GM19025 (cell line): ENCODE measurements around the gene DUSP14.

Experiments
- ATAC-seq: cut with Tn5 transposase; IDR thresholded peaks from one replicate; pipeline ENCODE4 v1.9.1; 2021; ENCODE audit warnings: mild to moderate bottlenecking, low read depth, moderate library complexity; ENCODE audit not compliant: unreplicated experiment

DUSP14 gene

GRCh38 chr17:37512442-37513068 is 22.9 kb downstream of the DUSP14 start:
- ATAC-seq = no peak

DNA sequence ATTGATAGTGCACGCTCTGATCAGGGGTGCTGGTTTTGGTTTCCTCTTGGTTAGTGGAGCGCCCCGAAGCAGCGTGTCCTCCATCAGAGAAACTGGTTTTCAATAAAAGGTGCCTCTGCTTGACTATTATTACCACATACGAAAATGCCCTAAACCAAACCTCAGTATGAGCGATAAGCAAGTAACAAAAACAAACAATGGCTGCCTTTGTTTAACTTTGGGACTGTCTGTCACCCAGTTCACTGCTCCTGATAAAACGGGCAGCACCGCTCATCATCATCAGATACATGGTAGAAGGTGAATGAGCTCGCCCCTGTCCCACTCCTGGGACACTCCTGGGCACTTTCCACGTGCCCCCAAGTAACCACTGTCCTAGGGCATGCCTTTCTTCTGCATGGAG is 24.0 kb downstream of the DUSP14 start:
- no peak for ATAC-seq

DNA sequence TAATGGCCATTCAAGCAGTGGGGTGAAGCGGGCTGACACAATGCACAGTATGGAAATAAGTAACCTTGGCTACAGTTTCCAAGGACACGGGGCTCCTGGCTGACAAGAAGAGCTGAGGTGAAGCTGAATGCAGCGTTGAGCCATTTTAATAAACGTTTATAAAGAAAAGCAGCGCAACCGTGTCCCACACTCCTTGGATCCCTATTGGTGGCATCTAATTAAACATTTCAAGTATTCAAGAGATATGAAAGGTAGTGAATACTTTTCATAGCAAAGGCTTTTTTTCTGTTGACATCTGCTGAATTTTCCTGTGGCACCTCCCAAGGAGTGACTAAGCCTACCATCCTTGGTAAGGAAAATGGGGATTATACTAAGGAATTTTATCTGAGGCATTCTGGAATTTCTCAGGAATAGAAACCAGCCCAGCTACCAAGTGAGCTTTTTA is 26.5 kb downstream of the DUSP14 start:
- no peak for ATAC-seq

DNA sequence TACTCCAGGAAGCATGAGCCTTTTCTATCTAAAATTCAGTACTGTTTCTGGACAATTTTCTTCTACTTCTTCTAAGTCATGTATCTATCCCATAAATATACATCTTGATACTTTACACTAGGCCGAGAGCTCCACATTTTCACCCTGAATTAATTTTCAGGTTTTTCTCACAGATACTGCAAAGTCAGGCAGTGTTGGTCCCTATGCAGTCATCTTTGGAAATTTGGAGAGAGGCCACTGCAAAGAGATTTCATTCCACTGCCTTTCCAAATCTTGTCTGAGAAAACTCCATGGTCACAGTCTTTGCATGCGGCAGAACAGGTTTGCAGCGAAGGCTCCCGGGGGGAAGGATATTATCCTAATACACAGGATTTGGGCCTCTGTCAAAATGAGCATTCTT is 28.2 kb downstream of the DUSP14 start:
- no peak for ATAC-seq

- ATAC-seq = no peak
Observed at GRCh38 chr17:37518826-37519225, 29.1 kb downstream of the DUSP14 start.

GRCh38 chr17:37519251-37519985 is 29.7 kb downstream of the DUSP14 start:
- ATAC-seq = no peak

GRCh38 chr17:37520174-37520573 is 30.5 kb downstream of the DUSP14 start:
- no peak for ATAC-seq

DNA sequence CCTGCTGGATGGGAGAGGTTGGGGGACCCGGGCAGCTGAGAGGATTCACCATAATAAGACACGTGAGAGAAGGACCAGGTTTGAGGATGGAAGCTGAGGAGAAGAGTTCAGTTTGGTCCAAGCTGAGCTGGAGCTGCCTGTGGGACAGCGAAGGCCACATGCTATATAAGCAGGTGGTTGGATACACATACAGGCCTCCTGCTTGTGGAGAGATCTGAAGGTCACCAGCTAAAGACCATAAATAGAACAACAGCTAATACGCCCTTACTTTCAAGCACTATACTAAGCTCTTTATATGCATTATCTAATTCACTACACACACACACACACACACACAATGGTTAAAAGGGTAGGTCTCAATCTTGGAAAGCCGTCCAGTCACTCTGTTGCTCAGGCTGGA is 32.1 kb downstream of the DUSP14 start:
- ATAC-seq = no peak

DNA sequence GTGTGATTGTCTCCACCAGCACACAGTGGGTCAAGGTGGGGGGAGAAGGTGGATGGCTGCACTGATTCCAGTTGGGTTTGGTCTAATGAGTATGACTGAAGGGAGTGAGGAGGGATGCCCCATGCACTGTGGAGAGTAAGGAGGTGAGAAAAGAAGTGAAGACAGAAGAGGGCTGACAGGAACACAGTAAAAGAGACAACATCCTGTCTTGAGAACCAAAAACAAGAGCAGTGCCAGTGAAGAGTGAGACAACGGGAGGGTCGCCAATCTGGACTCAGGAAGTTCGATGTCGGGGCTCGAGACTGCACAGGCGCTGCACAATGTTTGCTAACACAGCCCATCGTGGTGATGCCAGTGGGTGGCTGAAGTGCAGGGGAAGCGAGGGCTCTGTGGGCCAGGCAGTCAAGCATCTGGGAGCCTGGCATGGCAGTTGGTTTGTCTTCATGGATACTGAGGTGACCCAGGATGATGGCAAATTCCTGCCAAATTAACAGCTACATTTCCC is 34.1 kb downstream of the DUSP14 start:
- no peak for ATAC-seq

DNA sequence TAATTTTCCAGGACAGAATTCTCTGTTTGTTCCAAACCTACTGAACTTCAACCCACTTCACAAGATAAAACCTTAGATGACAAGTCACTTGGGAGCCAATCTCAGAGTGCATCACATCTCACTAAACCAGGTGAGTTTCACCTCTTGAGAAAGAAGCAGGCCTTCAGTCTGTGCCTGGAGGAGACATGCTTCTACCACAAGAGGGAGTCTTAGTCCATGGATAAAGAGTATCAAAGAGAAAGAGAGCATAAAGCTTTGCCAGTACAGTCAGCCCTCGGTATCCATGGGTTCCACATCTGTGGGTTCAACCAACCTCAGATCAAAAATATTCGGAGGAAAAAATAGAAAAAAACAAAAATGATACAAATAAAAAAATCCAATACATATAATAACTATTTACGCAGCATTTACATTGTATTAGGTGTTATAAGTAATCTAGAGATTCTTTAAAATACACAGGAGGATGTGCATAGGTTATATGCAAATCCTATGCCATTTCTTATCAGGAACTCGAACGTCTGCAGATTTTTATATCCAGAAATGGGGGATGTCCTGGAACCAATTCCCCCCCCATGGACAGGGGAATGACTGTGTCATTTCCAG is 37.7 kb downstream of the DUSP14 start:
- ATAC-seq = no peak

DNA sequence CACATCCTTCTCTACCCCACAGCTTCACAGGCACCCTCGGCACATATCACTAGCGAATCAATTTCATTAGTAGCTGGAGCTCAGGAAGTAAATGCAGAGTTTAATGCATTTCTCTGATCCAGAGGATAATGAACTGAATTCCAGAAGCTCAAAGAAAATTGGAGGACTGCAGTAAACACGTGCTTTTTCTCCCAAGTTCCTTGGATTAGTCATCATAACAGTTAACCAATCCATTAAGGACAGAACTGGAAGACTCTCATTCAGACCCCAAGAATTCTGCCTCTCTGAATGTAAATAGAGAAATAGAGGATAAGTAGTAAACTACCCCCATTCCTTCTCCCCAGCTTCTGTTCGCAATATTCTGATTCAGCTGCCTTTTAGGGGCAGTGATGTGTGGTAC is 40.7 kb downstream of the DUSP14 start:
- ATAC-seq = no peak

- ATAC-seq = no peak
Observed at GRCh38 chr17:37532756-37533155, 43.1 kb downstream of the DUSP14 start.

- ATAC-seq = no peak
Observed at GRCh38 chr17:37535906-37536305, 46.2 kb downstream of the DUSP14 start.

DNA sequence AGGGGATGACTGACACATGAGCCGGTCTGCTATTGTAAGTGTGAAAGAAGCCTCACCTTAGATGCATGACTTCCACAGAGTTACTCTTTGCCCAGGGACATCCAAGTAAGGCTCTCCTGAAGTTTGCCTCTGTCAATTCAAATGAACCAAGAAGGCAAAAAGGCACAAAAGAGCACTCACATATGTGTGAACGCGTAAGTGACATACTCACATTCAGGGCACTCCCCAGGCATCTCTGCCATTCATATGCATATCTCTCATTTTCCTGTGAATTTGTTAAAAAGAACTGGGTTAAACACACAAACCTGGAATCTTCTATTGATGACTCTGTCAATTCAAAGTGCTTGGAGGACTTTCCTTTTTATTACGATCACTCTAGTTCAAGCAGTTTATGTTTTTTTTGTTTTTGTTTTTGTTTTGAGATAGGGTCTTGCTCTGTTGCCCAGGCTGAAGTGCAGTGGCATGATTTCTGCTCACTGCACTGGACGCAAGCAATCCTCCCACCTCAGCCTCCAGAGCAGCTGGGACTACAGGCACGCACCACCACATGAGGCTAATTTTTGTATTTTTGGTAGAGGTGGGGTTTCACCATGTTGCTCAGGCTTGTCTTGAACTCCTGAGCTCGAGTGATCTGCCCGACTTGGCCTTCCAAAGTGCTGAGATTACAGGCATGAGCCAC is 49.4 kb downstream of the DUSP14 start:
- no peak for ATAC-seq

DNA sequence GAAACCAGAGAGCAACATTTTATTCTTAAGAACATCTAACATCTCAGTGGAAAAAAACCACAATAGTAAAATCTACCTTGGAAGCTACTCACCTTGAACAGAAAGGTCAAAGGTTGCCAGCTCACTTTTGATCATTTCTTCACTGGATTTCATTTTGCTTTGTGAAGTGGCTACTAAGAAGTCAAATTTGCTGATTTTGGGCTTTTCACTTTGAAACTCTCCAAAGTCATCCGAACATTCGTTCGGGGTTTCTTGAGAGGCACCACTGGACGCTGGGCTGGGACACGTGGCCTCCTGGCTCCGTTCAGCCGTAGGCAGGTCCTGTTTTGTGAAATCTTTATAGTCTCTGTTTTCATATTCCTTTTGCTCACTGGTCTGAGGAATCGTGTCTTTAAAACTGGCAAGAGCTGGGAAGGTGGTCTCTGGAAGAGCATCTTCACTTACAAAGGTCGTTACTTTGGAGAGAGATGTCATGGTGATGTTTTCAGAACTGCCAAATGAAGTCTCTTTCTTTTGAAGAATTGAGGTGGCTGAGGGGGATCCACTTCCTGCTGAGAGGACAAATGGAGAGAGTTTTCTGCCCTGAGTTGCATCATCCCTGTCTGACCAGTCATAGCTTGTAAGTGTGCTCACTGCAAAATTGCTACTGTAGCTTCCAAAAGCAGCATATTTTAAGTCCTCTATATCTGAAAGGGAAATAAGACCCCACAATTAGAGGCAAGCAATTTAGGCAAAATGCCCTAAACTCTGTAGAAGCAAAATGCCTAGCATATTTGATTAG is 52.4 kb downstream of the DUSP14 start:
- ATAC-seq = no peak

GRCh38 chr17:37543637-37544052 is 54.0 kb downstream of the DUSP14 start:
- no peak for ATAC-seq

DNA sequence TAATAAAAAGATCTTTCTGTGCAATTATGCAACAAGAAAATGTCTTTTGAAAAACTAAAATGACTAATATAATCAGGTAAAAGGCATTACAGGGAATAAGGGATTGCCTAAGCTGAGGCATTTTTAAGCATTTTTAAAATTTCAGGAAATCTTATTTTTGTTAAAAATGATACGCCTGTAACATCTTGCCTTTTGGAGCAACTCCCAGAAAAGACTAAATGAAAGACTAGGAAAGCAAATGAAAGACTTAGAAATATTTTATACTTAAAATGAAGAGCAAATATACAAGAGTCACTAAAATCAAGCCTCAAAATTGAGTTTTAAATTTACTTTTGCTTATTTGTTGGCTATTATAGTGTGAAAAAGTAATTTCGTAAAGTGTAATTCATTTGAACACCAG is 55.8 kb downstream of the DUSP14 start:
- no peak for ATAC-seq

- no peak for ATAC-seq
Observed at GRCh38 chr17:37546302-37546701, 56.6 kb downstream of the DUSP14 start.

DNA sequence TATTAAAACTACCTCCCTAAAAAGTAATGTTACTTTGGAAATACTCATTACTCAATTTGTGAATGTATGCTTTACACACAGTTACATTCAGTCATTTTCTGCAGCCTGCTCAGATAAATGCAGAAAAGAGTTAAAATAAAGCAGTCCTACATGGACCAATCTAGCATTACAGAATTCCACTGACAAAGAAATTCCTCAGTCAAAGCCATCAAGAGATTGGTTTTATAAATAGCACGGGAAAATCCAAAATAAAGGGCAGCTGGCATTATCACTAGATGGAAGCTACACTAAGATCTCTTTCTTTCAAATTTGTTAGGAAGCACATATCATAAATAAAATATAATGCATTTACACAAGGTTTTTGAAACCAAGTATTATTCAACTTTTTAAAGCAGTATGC is 58.3 kb downstream of the DUSP14 start:
- ATAC-seq = no peak

DNA sequence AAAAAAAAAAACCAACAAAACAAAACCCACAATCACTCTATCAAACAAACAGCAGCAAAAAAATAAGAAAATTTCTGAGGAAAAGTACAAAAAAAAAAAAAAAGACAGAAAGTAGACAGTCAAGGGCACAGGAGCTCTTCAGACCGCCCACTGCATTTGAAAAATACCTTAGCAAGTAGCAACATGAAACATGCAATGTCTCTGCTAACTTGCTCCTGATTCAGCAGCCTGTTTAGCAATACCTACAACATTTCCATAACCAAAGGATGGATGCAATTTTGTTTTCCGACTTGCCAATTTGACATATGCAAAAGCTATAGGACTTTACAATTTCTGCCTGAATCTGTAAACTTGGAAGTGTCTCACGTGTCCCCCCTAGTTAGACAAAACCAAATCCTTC is 62.1 kb downstream of the DUSP14 start:
- ATAC-seq = no peak
